ENCODE results near the gene PAM. TPM values are rescaled to one million over a fixed set of nuclear protein-coding genes. Genes with fewer than 3 reads are reported as not detected.
A peak's percentile ranks its signal among the peaks of the same experiment; 100 is the strongest.

Gene PAM
- total RNA-seq, 2 experiments from 2014 or later, result 63.4 to 65.8 TPM

DNA sequence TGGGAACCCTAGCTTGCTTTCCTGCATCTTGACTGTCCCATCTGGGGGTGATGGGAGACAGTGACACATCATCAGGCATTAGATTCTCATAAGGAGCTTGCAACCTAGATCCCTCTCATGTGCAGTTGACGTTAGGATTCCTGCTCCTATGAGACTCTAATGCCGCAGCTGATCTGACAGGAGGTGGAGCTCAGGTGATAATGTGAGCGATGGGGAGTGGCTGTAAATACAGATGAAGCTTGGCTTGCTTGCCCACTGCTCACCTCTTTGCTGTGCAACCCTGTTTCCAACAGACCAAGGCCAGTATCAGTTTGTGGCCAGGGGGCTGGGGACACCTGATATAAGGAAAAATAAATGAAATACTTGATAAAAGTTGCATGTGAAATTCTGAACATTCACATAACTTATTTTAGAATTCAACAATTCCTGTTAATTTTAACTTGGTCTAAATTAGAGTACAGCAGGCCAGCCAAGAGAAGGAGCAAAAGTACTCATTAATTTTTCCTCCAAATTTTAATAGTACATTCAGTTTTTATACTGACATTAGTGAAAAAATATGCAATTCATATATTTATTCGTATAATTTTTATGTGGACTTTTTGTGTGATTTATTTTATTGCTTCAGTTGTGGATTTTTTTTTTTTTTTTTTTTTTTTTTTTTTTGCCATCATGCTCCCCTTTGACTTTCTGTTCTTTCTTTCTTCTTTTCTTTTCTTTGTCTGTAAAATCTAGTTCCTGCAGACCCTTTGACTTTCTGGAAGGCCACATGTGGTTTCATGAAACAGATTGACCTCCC is 11.4 kb downstream of the PAM start:
- TF ChIP-seq CTCF (IDR thresholded peaks at IDR 0.05), result no peak
- Mint-ChIP-seq H3K4me1 (ENCODE audit: low read depth) (peaks cover 55% of the 10 kb centered on the region), H3K4me3 (no peak overlapping the region), H3K27me3 (no peaks in the 10 kb centered on the region), H3K9me3 (no peaks in the 10 kb centered on the region), H3K27ac (peak overlapping the region; percentile 35), H3K36me3 (ENCODE audit: low read depth) (peaks cover 27% of the 10 kb centered on the region)
- intact Hi-C loops (cut with micrococcal nuclease), result loop anchor here (10.0 kb wide), 1 partner anchor 358 kb away; the partner anchor contains the start of genes GIN1 and PPIP5K2
- ChIA-PET CTCF (interaction anchor here (0.8 to 1.4 kb wide), 3 partner anchors 10 to 373 kb away, joined by 3 to 5 read pairs (median 4); no protein-coding TSS in a partner anchor), POLR2A (interaction anchor here (4.5 kb wide), 1 partner anchor 12 kb away, joined by 20 read pairs; the partner anchor contains the start of gene PAM)
- DNase-seq, result no peak
- ATAC-seq, result no peak

DNA sequence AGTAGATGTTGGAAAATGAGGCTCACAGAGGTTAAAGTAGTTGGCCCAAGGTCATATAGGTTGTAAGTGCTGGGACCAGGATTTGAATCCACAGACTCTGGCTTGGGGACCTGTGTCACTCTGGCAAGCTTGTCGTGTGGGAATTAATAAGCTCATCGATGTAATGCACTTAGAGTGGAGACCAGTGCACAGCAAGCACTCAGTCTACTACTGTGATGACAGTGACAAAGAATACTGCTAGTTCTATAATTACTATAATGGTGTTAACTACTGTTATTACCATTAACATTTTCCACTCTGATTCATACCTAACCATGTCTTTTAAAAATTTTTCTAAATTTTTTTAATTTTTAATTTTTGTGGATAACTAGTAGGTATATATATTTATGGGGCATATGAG is 12.8 kb downstream of the PAM start:
- Mint-ChIP-seq H3K9me3 (no peaks in the 10 kb centered on the region), H3K4me3 (no peak overlapping the region), H3K36me3 (ENCODE audit: low read depth) (peaks cover 27% of the 10 kb centered on the region), H3K27ac (peak overlapping the region; percentile 86), H3K4me1 (ENCODE audit: low read depth) (peaks cover 43% of the 10 kb centered on the region), H3K27me3 (no peaks in the 10 kb centered on the region)
- intact Hi-C loops (cut with micrococcal nuclease), result loop anchor here (10.0 kb wide), 1 partner anchor 357 kb away; the partner anchor contains the start of genes GIN1 and PPIP5K2
- no peak for TF ChIP-seq CTCF (IDR thresholded peaks at IDR 0.05)
- CTCF ChIA-PET, result interaction anchor here (1.3 kb wide), 2 partner anchors 12 to 20 kb away, joined by 4 to 5 read pairs; no protein-coding TSS in a partner anchor
- peak; percentile 83 for ATAC-seq
- peak; percentile 24 for DNase-seq
- POLR2A ChIA-PET, result no interaction called here

GRCh38 chr5:102770803-102771202 is 15.7 kb downstream of the PAM start:
- ChIA-PET CTCF (interaction anchor here (2.4 kb wide), 1 partner anchor 10 kb away, joined by 14 read pairs; no protein-coding TSS in a partner anchor), POLR2A (no interaction called here)
- ATAC-seq (no peak), DNase-seq (no peak)
- Mint-ChIP-seq H3K27me3 (no peaks in the 10 kb centered on the region), H3K9me3 (peaks cover 7% of the 10 kb centered on the region), H3K4me3 (no peak overlapping the region), H3K36me3 (ENCODE audit: low read depth) (peaks cover 17% of the 10 kb centered on the region), H3K27ac (peak overlapping the region; percentile 51), H3K4me1 (ENCODE audit: low read depth) (peaks cover 32% of the 10 kb centered on the region)
- intact Hi-C loops (cut with micrococcal nuclease), result no loop called here
- TF ChIP-seq CTCF (IDR thresholded peaks at IDR 0.05), result no peak

DNA sequence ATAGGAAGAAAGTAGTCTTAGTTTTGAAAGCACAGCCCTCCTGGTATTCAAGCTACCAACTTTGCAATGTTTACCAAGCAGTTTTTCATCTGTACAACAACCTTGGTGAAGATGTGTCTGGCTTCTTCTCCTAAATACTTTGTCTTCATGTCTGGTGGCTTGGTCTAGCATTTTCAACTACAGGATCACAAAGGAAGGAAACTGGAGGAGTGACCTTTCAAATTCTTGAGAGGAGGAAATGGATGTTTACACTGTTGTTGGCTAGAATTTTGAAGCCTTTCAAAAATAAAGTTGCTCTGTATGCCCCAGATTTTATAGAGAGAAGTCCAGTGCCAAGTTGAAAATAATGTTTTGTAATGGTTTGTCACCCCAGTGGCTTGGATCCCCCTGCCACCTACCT is 16.3 kb downstream of the PAM start:
- peaks cover 18% of the 10 kb centered on the region for H3K36me3 Mint-ChIP-seq (ENCODE audit: low read depth)
- ChIA-PET POLR2A (no interaction called here), CTCF (interaction anchor here (2.0 to 2.4 kb wide), 2 partner anchors 8 to 10 kb away, joined by 5 to 14 read pairs; no protein-coding TSS in a partner anchor)
- H3K9me3 Mint-ChIP-seq, result peaks cover 9% of the 10 kb centered on the region
- peaks cover 34% of the 10 kb centered on the region for H3K4me1 Mint-ChIP-seq (ENCODE audit: low read depth)
- intact Hi-C loops (cut with micrococcal nuclease), result no loop called here
- peak overlapping the region; percentile 23 for H3K4me3 Mint-ChIP-seq
- H3K27me3 Mint-ChIP-seq, result no peaks in the 10 kb centered on the region
- no peak for DNase-seq
- ATAC-seq, result no peak
- TF ChIP-seq CTCF (IDR thresholded peaks at IDR 0.05), result no peak
- H3K27ac Mint-ChIP-seq, result peak overlapping the region; percentile 44

GRCh38 chr5:102772273-102772672 is 17.2 kb downstream of the PAM start:
- Mint-ChIP-seq H3K9me3 (peaks cover 9% of the 10 kb centered on the region), H3K4me1 (ENCODE audit: low read depth) (peaks cover 37% of the 10 kb centered on the region), H3K36me3 (ENCODE audit: low read depth) (peaks cover 15% of the 10 kb centered on the region), H3K27me3 (no peaks in the 10 kb centered on the region), H3K4me3 (no peak overlapping the region), H3K27ac (peak overlapping the region; percentile 44)
- POLR2A ChIA-PET, result no interaction called here
- intact Hi-C loops (cut with micrococcal nuclease), result no loop called here
- CTCF ChIA-PET, result interaction anchor here (2.0 to 2.4 kb wide), 2 partner anchors 9 kb away, joined by 5 to 14 read pairs; no protein-coding TSS in a partner anchor
- TF ChIP-seq CTCF (IDR thresholded peaks at IDR 0.05), result no peak
- ATAC-seq (no peak), DNase-seq (no peak)
